Astrocyte (in vitro differentiated cells and primary cell): ENCODE measurements around the gene NEB. TPM values are rescaled to one million over a fixed set of nuclear protein-coding genes. Genes with fewer than 3 reads are reported as not detected.

Experiments
- DNase-seq: peaks from one replicate; pipeline ENCODE4 v3.0.0-alpha.2; 2010; ENCODE audit warnings: low read depth
- FAIRE-seq: peaks from 2 replicates; lab custom pipeline; 2011; peaks lifted over from hg19 to GRCh38; lab: Jason Lieb, UNC
- H2AFZ ChIP-seq: 2 replicates; pipeline ENCODE4 v1.6.0; 2012; ENCODE audit warnings: low read depth, low read length, inconsistent platforms
- H3K27ac ChIP-seq: 2 replicates; pipeline ENCODE4 v1.5.1; 2011; ENCODE audit warnings: low read depth, low read length, inconsistent platforms
- H3K27me3 ChIP-seq: 2 replicates; pipeline ENCODE4 v1.6.0; 2011; ENCODE audit warnings: low read length, inconsistent platforms; ENCODE audit not compliant: insufficient read depth
- H3K36me3 ChIP-seq: 2 replicates; pipeline ENCODE4 v1.5.1; 2011; ENCODE audit warnings: low read length, inconsistent platforms; ENCODE audit not compliant: insufficient read depth
- H3K4me1 ChIP-seq: 2 replicates; pipeline ENCODE4 v1.5.1; 2011; ENCODE audit warnings: low read length, inconsistent platforms; ENCODE audit not compliant: insufficient read depth
- H3K4me2 ChIP-seq: 2 replicates; pipeline ENCODE4 v1.6.0; 2012; ENCODE audit warnings: low read length, inconsistent platforms
- H3K4me3 ChIP-seq: 2 replicates; pipeline ENCODE4 v1.5.1; 2011; ENCODE audit warnings: low read depth, mild to moderate bottlenecking, low read length, inconsistent platforms; ENCODE audit not compliant: insufficient read depth
- H3K79me2 ChIP-seq: 2 replicates; pipeline ENCODE4 v1.6.0; 2012; ENCODE audit warnings: mild to moderate bottlenecking, low read length, inconsistent platforms; ENCODE audit not compliant: insufficient read depth
- H3K9ac ChIP-seq: 2 replicates; pipeline ENCODE4 v1.6.0; 2012; ENCODE audit warnings: mild to moderate bottlenecking, low read length, inconsistent platforms
- H3K9me3 ChIP-seq: 2 replicates; pipeline ENCODE4 v1.5.1; 2012; ENCODE audit warnings: low read depth, mild to moderate bottlenecking, low read length, inconsistent platforms; ENCODE audit not compliant: insufficient read depth
- H4K20me1 ChIP-seq: 2 replicates; pipeline ENCODE4 v1.6.0; 2012; ENCODE audit warnings: low read length, inconsistent platforms; ENCODE audit not compliant: insufficient read depth
- H3K27ac Mint-ChIP-seq: one replicate; pipeline ENCODE4 v1.8.0; 2021; ENCODE audit warnings: mild to moderate bottlenecking, mixed read lengths; ENCODE audit not compliant: unreplicated experiment
- H3K27me3 Mint-ChIP-seq: one replicate; pipeline ENCODE4 v1.8.0; 2021; ENCODE audit warnings: low read depth, mixed read lengths; ENCODE audit not compliant: unreplicated experiment
- H3K36me3 Mint-ChIP-seq: one replicate; pipeline ENCODE4 v1.8.0; 2021; ENCODE audit warnings: low read depth, mixed read lengths; ENCODE audit not compliant: unreplicated experiment
- H3K4me1 Mint-ChIP-seq: one replicate; pipeline ENCODE4 v1.8.0; 2021; ENCODE audit warnings: low read depth, mixed read lengths; ENCODE audit not compliant: unreplicated experiment
- H3K4me3 Mint-ChIP-seq: one replicate; pipeline ENCODE4 v1.8.0; 2021; ENCODE audit warnings: mild to moderate bottlenecking, moderate library complexity, mixed read lengths; ENCODE audit not compliant: unreplicated experiment
- H3K9me3 Mint-ChIP-seq: one replicate; pipeline ENCODE4 v1.8.0; 2021; ENCODE audit warnings: mild to moderate bottlenecking, mixed read lengths; ENCODE audit not compliant: unreplicated experiment
- EZH2 ChIP-seq: IDR thresholded peaks from 2 replicates; pipeline ENCODE4 v1.6.1; 2012; ENCODE audit warnings: mild to moderate bottlenecking, low read length, inconsistent platforms; ENCODE audit not compliant: insufficient read depth
- total RNA-seq: library from RNA; stranded (reverse); gene quantifications from 2 replicates; pipeline ENCODE4 v1.2.1, GENCODE V29; 2021
- TF ChIP-seq, protein P1 (sequence below): IDR thresholded peaks from 2 replicates; pipeline ENCODE4 v1.5.1; 2011; ENCODE audit warnings: low read depth, mild to moderate bottlenecking, inconsistent platforms, low read length, moderate library complexity; ENCODE audit not compliant: insufficient read depth

NEB gene
- total RNA-seq, 1 donor from 2014 or later, result 0.82 TPM

GRCh38 chr2:151664520-151664919, 69.8 kb downstream of the NEB start:
- Histone ChIP-seq H3K27ac (no peak overlapping the region), H3K4me3 (no peak overlapping the region), H3K79me2 (no peaks in the 10 kb centered on the region), H4K20me1 (no peaks in the 10 kb centered on the region), H2AFZ (no peak overlapping the region), H3K9me3 (no peaks in the 10 kb centered on the region), H3K4me2 (no peak overlapping the region), H3K4me1 (no peaks in the 10 kb centered on the region), H3K36me3 (no peaks in the 10 kb centered on the region), H3K27me3 (peaks cover 3% of the 10 kb centered on the region), H3K9ac (no peak overlapping the region)
- Mint-ChIP-seq H3K36me3 (no peaks in the 10 kb centered on the region), H3K9me3 (no peaks in the 10 kb centered on the region), H3K4me3 (no peak overlapping the region), H3K27ac (no peak overlapping the region), H3K4me1 (peaks cover 6% of the 10 kb centered on the region), H3K27me3 (no peaks in the 10 kb centered on the region)
- no peak for FAIRE-seq
- DNase-seq, result no peak
- TF ChIP-seq, protein P1, sequence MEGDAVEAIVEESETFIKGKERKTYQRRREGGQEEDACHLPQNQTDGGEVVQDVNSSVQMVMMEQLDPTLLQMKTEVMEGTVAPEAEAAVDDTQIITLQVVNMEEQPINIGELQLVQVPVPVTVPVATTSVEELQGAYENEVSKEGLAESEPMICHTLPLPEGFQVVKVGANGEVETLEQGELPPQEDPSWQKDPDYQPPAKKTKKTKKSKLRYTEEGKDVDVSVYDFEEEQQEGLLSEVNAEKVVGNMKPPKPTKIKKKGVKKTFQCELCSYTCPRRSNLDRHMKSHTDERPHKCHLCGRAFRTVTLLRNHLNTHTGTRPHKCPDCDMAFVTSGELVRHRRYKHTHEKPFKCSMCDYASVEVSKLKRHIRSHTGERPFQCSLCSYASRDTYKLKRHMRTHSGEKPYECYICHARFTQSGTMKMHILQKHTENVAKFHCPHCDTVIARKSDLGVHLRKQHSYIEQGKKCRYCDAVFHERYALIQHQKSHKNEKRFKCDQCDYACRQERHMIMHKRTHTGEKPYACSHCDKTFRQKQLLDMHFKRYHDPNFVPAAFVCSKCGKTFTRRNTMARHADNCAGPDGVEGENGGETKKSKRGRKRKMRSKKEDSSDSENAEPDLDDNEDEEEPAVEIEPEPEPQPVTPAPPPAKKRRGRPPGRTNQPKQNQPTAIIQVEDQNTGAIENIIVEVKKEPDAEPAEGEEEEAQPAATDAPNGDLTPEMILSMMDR, result no peak

- no peaks in the 10 kb centered on the region for H3K79me2 ChIP-seq
- H3K36me3 ChIP-seq, result no peaks in the 10 kb centered on the region
- no peak for DNase-seq
- no peak overlapping the region for H2AFZ ChIP-seq
- H3K27me3 ChIP-seq, result peaks cover 3% of the 10 kb centered on the region
- Mint-ChIP-seq H3K9me3 (no peaks in the 10 kb centered on the region), H3K27me3 (no peaks in the 10 kb centered on the region), H3K4me1 (peaks cover 4% of the 10 kb centered on the region), H3K36me3 (no peaks in the 10 kb centered on the region), H3K27ac (no peak overlapping the region), H3K4me3 (no peak overlapping the region)
- H3K4me2 ChIP-seq, result no peak overlapping the region
- no peak overlapping the region for H3K27ac ChIP-seq
- no peaks in the 10 kb centered on the region for H4K20me1 ChIP-seq
- no peak for FAIRE-seq
- no peak overlapping the region for H3K4me3 ChIP-seq
- H3K9ac ChIP-seq, result no peak overlapping the region
- peaks cover 12% of the 10 kb centered on the region for H3K4me1 ChIP-seq
- TF ChIP-seq EZH2, result no peak
- TF ChIP-seq, protein P1, result no peak
- H3K9me3 ChIP-seq, result no peaks in the 10 kb centered on the region
Observed at GRCh38 chr2:151661625-151662024, 72.7 kb downstream of the NEB start.

GRCh38 chr2:151658081-151658480, 76.2 kb downstream of the NEB start:
- Histone ChIP-seq H3K79me2 (no peaks in the 10 kb centered on the region), H3K27me3 (peaks cover 6% of the 10 kb centered on the region), H3K27ac (peak overlapping the region; percentile 30), H3K36me3 (no peaks in the 10 kb centered on the region), H3K4me2 (peak overlapping the region; percentile 58), H3K9ac (no peak overlapping the region), H3K4me3 (no peak overlapping the region), H4K20me1 (no peaks in the 10 kb centered on the region), H3K9me3 (no peaks in the 10 kb centered on the region), H3K4me1 (peaks cover 12% of the 10 kb centered on the region), H2AFZ (no peak overlapping the region)
- Mint-ChIP-seq H3K9me3 (no peaks in the 10 kb centered on the region), H3K27ac (no peak overlapping the region), H3K36me3 (no peaks in the 10 kb centered on the region), H3K4me1 (peaks cover 4% of the 10 kb centered on the region), H3K4me3 (no peak overlapping the region), H3K27me3 (no peaks in the 10 kb centered on the region)
- no peak for TF ChIP-seq EZH2
- TF ChIP-seq, protein P1, result no peak
- DNase-seq (no peak), FAIRE-seq (no peak)
